Measurements from ENCODE around the gene DSTYK.
"Not testable (repeated sequence)": the region's sequence is repeated elsewhere in the genome, so short reads cannot be mapped to it uniquely, and the experiment has no call there.

DSTYK gene

DNA sequence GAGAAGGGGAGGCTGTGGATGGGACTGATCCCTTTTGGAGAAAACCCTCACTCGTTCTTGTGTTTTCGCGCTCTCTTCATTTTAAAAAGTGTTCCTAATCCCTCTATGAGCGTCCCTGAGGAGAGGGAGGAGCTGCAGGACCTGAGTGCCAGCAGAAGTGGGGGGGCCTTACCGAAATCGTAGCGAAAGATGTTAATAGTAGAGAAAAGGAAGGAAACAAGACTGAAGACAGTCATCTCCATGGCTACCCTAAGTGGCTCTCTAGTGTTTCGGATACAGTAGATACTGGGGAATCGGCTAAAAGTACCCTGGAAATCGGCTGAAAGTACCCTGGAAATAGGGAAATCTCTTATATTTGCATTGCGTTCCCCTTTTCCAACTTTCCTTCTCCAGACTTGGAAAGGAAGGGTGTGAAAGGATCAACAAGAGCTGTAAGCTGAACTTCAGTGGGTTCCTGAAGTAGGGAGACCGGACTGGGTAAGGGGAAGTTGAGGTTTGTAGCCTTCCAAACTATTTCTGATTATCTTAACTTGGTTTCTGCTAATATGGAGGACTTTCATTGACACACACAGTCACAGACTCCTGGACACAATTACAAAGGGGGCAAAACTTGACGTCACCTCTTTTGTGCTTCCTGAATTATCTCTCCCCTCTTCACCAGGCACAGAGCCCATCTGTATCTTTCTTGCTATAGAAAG lies 486 bp upstream of the DSTYK start:
- no peak for DNase-seq

DNA sequence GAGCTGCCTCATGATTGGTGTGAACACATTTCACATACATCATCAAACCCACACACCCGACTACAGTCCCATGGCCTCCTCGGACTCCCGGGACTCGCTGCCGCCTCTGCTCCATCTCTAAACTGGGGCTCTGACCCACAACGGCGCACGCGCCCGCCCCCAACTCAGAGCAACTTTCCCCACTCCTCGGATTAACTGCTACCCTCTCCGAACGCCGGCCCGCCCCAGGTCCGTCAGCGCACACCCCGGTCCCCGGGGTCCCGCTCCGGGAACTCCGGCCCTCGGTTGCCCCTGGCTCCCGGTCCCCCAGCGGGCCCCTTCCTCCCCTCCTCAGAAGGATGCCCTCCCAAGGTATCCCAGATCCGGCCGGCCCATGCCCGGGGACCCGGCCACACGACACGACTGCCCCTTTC lies 740 bp downstream of the DSTYK start:
- DNase-seq, result no peak

DNA sequence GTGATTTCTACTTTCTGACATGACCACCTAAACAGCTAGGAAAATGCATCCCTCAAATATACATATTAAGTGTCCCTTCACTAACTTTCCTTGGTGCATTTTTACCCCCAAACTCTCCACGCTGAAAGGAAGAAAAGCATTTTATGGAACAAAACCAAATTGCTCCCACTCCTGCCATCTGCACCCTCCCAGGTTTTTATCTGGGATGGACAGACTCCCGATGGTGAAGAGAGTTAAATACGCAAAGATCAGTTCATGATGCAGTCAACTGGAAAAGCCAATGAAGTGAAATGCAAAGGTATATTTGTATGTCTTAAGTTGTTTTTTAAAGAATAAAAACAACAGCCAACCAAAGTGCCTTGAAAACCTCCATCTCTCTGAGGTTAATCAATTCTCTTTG lies 2.7 kb downstream of the DSTYK start:
- no peak for DNase-seq

- DNase-seq, result no peak
Measured at GRCh38 chr1:205205055-205205454, 6.4 kb downstream of the DSTYK start.

- no peak for DNase-seq
Measured at GRCh38 chr1:205204552-205204951, 7.0 kb downstream of the DSTYK start.

GRCh38 chr1:205199931-205200299 lies 11.6 kb downstream of the DSTYK start:
- no peak for DNase-seq

GRCh38 chr1:205199090-205199930 lies 12.2 kb downstream of the DSTYK start:
- peak; percentile 45 for DNase-seq

GRCh38 chr1:205192287-205192686 lies 19.2 kb downstream of the DSTYK start:
- DNase-seq, result no peak

DNA sequence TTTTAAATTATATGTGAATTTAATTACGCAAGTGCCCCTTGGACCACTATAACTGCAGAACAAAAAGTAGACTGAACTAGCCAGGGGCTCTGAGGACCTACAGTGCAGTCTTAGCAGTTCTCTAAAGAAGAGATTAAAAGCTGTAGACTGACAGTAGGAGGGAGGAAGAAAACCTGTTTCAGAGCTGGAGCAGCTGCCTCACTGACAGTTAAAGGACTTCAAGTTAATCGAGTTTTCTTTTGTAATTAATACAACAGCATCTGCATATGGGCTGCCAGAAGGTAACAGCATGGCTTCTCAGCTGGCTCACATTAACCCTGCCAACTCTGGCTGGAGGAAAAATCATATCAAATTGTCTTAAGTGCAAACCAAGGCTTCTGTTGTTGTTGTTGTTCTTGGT lies 19.9 kb downstream of the DSTYK start:
- no peak for DNase-seq

GRCh38 chr1:205190845-205191577 lies 20.5 kb downstream of the DSTYK start:
- no peak for DNase-seq

- no peak for DNase-seq
Measured at GRCh38 chr1:205189131-205189530, 22.4 kb downstream of the DSTYK start.

DNA sequence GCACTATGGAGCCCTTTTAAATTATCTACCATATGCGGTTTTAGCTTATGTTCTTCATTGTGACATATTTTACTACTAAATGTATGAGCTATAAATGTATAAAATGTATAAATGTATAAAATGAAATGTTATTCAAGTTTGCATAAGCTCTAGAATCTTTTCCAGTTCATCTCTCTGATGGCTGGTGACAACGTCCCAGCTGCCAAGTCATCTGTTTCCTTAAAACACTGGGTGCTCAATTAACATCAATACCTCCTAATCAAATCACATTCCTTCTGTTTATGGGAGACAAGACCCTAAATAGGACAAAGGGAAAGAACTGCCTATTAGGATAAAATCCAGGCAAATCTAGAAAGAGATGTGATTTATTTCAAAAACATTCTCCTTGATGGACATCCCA lies 22.9 kb downstream of the DSTYK start:
- DNase-seq, result no peak

DNA sequence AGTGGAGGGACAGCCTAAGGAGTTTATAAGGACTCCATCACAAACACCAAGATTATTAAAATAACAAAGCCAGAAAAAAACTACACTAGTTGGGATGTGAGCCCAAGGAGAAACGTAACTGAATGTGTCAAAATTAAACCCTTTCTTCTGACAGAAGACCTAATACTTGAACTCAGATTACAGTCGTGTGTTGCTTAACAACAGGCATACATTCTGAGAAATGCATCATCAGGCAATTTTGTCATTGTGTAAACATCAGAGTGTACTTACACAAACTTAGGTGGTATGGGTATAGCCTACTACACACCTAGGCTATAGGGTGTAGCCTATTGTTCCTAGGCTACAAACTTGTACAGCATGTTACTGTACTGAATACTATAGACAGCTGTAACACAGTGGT lies 23.4 kb downstream of the DSTYK start:
- DNase-seq, result no peak

- DNase-seq, result no peak
Measured at GRCh38 chr1:205187420-205187819, 24.1 kb downstream of the DSTYK start.

DNA sequence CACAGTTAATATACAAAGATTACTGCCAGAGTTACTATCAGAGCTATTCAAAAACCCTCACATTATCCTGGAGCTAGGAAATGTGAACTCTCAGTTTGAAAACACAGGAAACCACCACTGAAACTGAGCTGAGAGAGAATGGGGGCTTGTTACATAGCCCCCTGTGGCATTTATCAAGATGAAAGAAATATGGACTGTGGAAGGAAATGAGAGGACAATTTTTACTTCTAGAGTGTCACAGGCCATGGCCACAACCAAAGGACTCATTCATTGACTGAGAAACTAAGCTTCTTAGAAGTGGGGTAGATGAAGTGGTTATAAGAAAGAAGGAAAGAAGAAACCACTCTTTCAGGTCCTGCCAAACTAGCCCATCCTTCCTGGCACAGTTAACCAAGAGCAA lies 25.3 kb downstream of the DSTYK start:
- no peak for DNase-seq

DNA sequence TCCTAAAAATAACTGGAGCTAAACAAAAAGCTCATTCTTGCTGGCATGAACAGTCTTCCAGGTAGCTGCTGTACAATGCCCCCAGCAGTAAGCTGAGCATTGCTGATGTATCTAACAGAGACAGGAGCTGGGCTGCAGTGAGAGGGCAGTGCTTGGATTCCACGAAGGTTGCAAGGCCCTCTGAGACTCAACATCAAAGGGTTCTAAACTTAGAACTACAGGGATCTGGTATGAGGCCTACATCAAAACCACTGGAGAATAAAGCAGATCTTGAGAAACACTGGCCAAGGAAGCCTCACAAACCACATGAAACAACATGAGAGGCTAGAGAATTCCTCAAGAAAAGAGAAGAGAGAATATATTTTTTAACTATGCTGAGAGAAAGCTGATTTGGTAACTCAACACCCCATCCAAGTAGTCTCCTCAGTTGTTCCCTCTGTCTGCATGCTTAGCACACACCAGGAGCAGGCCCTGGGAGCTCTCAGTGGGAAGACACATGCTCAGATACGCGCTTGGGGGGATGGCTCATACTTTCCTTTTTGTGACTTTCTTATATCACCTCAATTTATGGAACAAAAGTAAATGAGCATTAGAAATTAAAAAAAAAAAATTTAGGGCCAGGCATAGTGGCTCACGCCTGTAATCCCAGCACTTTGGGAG lies 27.7 kb downstream of the DSTYK start:
- peak; percentile 38 for DNase-seq

DNA sequence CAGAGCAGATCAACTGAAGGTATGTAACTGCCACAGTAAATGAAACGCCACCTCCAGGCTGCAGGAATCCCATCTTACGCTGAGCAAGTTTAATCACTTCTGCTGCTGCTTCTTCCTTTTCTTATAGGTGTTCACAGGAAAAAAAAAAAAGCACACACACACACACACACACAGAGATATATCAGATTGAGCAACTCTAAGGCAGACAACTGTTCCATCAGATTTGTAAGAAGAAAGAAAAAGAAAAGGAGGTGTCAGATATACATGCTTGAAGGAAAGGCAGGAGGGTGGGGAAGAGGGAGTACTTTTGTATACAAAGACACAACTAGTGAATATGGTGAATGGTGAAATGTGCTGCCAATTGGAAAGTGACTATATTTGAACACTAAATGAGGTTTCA lies 28.6 kb downstream of the DSTYK start:
- DNase-seq, result no peak

DNA sequence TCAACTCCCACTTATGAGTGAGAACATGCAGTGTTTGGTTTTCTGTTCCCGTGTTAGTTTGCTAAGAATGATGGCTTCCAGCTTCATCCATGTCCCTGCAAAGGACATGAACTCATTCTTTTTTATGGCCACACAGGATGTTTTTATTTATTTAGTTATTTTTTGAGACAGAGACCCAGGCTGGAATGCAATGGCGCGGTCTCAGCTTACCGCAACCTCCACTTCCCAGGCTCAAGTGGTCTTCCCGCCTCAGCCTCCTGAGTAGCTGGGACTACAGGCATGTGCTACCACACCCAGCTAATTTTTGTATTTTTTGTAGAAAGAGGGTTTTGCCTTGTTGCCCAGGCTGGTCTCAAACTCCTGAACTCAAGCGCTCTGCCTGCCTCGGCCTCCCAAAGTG lies 31.2 kb downstream of the DSTYK start:
- DNase-seq, result not testable (repeated sequence)

GRCh38 chr1:205179842-205180241 lies 31.7 kb downstream of the DSTYK start:
- DNase-seq, result no peak

DNA sequence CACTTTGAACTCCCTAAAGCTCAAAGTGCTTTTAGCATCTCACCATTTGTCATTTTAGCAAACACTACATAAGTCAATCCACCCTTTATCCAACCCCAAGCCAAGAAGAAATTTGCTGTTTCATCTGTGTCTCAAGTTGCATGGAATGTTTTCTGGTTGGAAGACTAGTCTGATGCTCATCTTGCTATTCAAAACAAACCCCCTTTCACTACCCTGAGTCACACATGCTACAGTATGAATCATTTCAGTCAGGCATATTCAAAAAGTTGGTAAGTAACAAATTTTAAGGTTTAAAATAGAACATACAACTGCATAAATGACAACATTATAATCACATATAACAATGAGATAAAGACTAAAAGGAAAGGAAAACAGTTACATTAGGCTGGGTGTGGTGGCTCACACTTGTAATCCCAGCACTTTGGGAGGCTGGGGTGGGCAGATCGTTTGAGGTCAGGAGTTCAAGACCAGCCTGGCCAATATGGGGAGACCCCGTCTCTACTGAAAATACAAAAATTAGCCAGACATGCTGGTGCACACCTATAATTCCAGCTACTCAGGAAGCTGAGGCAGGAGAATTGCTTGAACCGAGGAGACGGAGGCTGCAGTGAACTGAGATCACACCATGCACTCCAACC lies 38.7 kb downstream of the DSTYK start:
- no peak for DNase-seq

GRCh38 chr1:205171369-205171768 lies 40.1 kb downstream of the DSTYK start:
- DNase-seq, result no peak

- DNase-seq, result no peak
Measured at GRCh38 chr1:205170532-205171269, 40.8 kb downstream of the DSTYK start.
